ENCODE results near the gene SMG1.
"Not testable (repeated sequence)": the region's sequence is repeated elsewhere in the genome, so short reads cannot be mapped to it uniquely, and the experiment has no call there.

SMG1 gene

GRCh38 chr16:18877734-18878133 lies 48.5 kb downstream of the SMG1 start:
- not testable (repeated sequence) for H3K27me3 ChIP-seq (ENCODE audit: low read depth, low read length); H3K36me3 ChIP-seq (ENCODE audit: control insufficient read depth in 1 of 2, insufficient read depth in 2 of 2, low read length in 2 of 2); H3K27ac ChIP-seq (ENCODE audit: low read length); H3K4me3 ChIP-seq (ENCODE audit: low read depth in 1 of 2, low read length in 2 of 2); H3K4me1 ChIP-seq (ENCODE audit: control insufficient read depth in 1 of 2, insufficient read depth in 2 of 2, low read length in 2 of 2); H3K9me3 ChIP-seq (ENCODE audit: control insufficient read depth in 1 of 2, low read length in 2 of 2)

DNA sequence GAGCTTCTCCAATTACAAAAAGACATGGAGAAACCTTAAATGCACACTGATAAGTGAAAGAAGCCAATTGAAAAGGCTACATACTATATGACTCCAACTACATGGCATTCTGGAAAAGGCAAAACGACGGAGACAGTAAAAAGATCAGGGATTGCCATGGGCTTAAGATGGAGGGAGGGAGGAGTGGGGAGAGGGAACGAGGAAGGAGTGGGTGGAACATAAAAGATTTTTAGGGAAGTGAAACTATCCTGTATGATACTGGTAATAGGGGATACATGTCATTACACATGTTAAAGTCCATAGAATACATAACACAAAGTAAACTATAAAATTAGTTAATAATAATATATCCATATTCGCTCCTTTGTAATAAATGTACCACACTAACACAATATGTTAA lies 48.9 kb downstream of the SMG1 start:
- not testable (repeated sequence) for H3K27ac ChIP-seq (ENCODE audit: low read length); H3K27me3 ChIP-seq (ENCODE audit: low read depth, low read length); H3K9me3 ChIP-seq (ENCODE audit: control insufficient read depth in 1 of 2, low read length in 2 of 2); H3K4me3 ChIP-seq (ENCODE audit: low read depth in 1 of 2, low read length in 2 of 2); H3K4me1 ChIP-seq (ENCODE audit: control insufficient read depth in 1 of 2, insufficient read depth in 2 of 2, low read length in 2 of 2); H3K36me3 ChIP-seq (ENCODE audit: control insufficient read depth in 1 of 2, insufficient read depth in 2 of 2, low read length in 2 of 2)

DNA sequence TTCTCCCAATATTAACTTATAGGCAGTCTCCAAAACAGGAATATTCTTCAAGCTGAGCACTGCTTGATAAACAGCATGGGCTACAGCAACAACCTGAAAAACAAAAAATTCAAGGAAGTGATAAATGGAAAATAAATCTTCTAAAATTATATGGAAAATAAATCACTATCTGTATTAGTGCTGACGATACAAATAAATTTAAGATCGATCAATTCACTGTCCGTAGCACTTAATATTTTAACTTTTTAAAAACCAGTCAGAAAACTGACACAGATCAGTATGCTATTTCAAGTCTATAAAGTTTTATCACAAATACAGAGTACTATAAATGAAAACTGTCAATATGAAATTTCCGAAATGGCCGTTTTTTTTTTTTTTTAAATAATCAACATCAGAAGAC lies 49.9 kb downstream of the SMG1 start:
- not testable (repeated sequence) for H3K27ac ChIP-seq (ENCODE audit: low read length); H3K9me3 ChIP-seq (ENCODE audit: control insufficient read depth in 1 of 2, low read length in 2 of 2); H3K4me1 ChIP-seq (ENCODE audit: control insufficient read depth in 1 of 2, insufficient read depth in 2 of 2, low read length in 2 of 2); H3K36me3 ChIP-seq (ENCODE audit: control insufficient read depth in 1 of 2, insufficient read depth in 2 of 2, low read length in 2 of 2); H3K4me3 ChIP-seq (ENCODE audit: low read depth in 1 of 2, low read length in 2 of 2); H3K27me3 ChIP-seq (ENCODE audit: low read depth, low read length)

GRCh38 chr16:18869043-18869771 lies 57.0 kb downstream of the SMG1 start:
- H3K36me3 ChIP-seq (ENCODE audit: control insufficient read depth in 1 of 2, insufficient read depth in 2 of 2, low read length in 2 of 2); H3K27me3 ChIP-seq (ENCODE audit: low read depth, low read length); H3K27ac ChIP-seq (ENCODE audit: low read length); H3K4me3 ChIP-seq (ENCODE audit: low read depth in 1 of 2, low read length in 2 of 2); H3K4me1 ChIP-seq (ENCODE audit: control insufficient read depth in 1 of 2, insufficient read depth in 2 of 2, low read length in 2 of 2); H3K9me3 ChIP-seq (ENCODE audit: control insufficient read depth in 1 of 2, low read length in 2 of 2): not testable (repeated sequence)

- H3K4me3 ChIP-seq (ENCODE audit: low read depth in 1 of 2, low read length in 2 of 2); H3K27me3 ChIP-seq (ENCODE audit: low read depth, low read length); H3K27ac ChIP-seq (ENCODE audit: low read length); H3K9me3 ChIP-seq (ENCODE audit: control insufficient read depth in 1 of 2, low read length in 2 of 2); H3K4me1 ChIP-seq (ENCODE audit: control insufficient read depth in 1 of 2, insufficient read depth in 2 of 2, low read length in 2 of 2): not testable (repeated sequence)
- peaks cover 0 to 11% of the 10 kb centered on the region in 2 donors for H3K36me3 ChIP-seq (ENCODE audit: control insufficient read depth in 1 of 2, insufficient read depth in 2 of 2, low read length in 2 of 2)
These were observed 59.9 kb downstream of the SMG1 start for GRCh38 chr16:18866277-18866823.

DNA sequence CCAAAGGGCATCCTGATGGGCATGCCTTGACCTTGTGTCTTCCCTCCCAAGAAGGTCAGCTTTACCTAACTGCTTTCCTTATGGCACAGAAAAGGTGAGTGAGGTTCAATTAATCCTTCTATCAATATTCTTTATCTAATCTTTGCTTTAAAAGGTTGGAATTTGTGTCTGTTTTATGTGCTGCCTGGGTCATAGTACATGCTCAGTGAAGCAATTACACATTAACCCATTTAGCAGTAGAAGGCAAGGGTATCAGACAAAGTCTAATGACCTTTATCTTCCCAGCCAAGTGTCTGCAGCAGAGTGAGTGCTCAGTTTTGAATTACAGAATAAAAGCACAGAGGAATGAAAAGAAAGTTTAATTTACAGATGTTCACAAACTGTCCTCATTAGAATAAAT lies 63.3 kb downstream of the SMG1 start:
- H3K27ac ChIP-seq (ENCODE audit: low read length); H3K27me3 ChIP-seq (ENCODE audit: low read depth, low read length); H3K4me3 ChIP-seq (ENCODE audit: low read depth in 1 of 2, low read length in 2 of 2); H3K36me3 ChIP-seq (ENCODE audit: control insufficient read depth in 1 of 2, insufficient read depth in 2 of 2, low read length in 2 of 2); H3K4me1 ChIP-seq (ENCODE audit: control insufficient read depth in 1 of 2, insufficient read depth in 2 of 2, low read length in 2 of 2); H3K9me3 ChIP-seq (ENCODE audit: control insufficient read depth in 1 of 2, low read length in 2 of 2): not testable (repeated sequence)

GRCh38 chr16:18855196-18855595 lies 71.0 kb downstream of the SMG1 start:
- peaks cover 32 to 46% of the 10 kb centered on the region in 2 donors for H3K36me3 ChIP-seq (ENCODE audit: control insufficient read depth in 1 of 2, insufficient read depth in 2 of 2, low read length in 2 of 2)

GRCh38 chr16:18853694-18854093 lies 72.5 kb downstream of the SMG1 start:
- H3K4me3 ChIP-seq (ENCODE audit: low read depth in 1 of 2, low read length in 2 of 2), result no peak overlapping the region
- no peaks in the 10 kb centered on the region for H3K9me3 ChIP-seq (ENCODE audit: control insufficient read depth in 1 of 2, low read length in 2 of 2)
- H3K36me3 ChIP-seq (ENCODE audit: control insufficient read depth in 1 of 2, insufficient read depth in 2 of 2, low read length in 2 of 2), result peaks cover 45 to 61% of the 10 kb centered on the region in 2 donors

More at GRCh38 chr16:18855196-18855595, 71.0 kb downstream of the SMG1 start:
- Histone ChIP-seq H3K4me3 (ENCODE audit: low read depth in 1 of 2, low read length in 2 of 2) (no peak overlapping the region), H3K9me3 (ENCODE audit: control insufficient read depth in 1 of 2, low read length in 2 of 2) (no peaks in the 10 kb centered on the region), H3K27ac (ENCODE audit: low read length) (no peak overlapping the region), H3K4me1 (ENCODE audit: control insufficient read depth in 1 of 2, insufficient read depth in 2 of 2, low read length in 2 of 2) (no peaks in the 10 kb centered on the region), H3K27me3 (ENCODE audit: low read depth, low read length) (no peaks in the 10 kb centered on the region)

DNA sequence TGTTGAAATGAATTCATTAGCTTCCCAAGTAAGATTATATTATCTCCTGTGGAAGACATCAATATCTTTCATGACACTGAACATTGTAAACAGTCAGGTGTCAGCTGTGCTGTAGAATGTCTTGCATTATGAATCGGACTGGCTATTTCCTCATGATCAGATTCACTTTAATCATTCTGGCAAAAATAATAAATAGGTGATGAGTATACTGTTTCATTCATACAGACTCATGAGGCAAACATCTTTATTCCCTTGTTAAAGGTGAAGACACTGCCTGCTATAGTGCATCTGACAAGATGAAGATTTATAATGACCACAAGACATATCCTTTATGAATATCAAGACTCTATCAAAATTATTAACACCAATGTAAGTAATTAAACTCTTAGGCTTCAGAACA lies 73.6 kb downstream of the SMG1 start:
- H3K4me1 ChIP-seq (ENCODE audit: control insufficient read depth in 1 of 2, insufficient read depth in 2 of 2, low read length in 2 of 2), result no peaks in the 10 kb centered on the region
- no peaks in the 10 kb centered on the region for H3K27me3 ChIP-seq (ENCODE audit: low read depth, low read length)
- peaks cover 54 to 67% of the 10 kb centered on the region in 2 donors for H3K36me3 ChIP-seq (ENCODE audit: control insufficient read depth in 1 of 2, insufficient read depth in 2 of 2, low read length in 2 of 2)
- H3K9me3 ChIP-seq (ENCODE audit: control insufficient read depth in 1 of 2, low read length in 2 of 2), result no peaks in the 10 kb centered on the region
- no peak overlapping the region for H3K27ac ChIP-seq (ENCODE audit: low read length)
- H3K4me3 ChIP-seq (ENCODE audit: low read depth in 1 of 2, low read length in 2 of 2), result no peak overlapping the region

More at GRCh38 chr16:18853694-18854093, 72.5 kb downstream of the SMG1 start:
- Histone ChIP-seq H3K4me1 (ENCODE audit: control insufficient read depth in 1 of 2, insufficient read depth in 2 of 2, low read length in 2 of 2) (no peaks in the 10 kb centered on the region), H3K27ac (ENCODE audit: low read length) (no peak overlapping the region), H3K27me3 (ENCODE audit: low read depth, low read length) (no peaks in the 10 kb centered on the region)

DNA sequence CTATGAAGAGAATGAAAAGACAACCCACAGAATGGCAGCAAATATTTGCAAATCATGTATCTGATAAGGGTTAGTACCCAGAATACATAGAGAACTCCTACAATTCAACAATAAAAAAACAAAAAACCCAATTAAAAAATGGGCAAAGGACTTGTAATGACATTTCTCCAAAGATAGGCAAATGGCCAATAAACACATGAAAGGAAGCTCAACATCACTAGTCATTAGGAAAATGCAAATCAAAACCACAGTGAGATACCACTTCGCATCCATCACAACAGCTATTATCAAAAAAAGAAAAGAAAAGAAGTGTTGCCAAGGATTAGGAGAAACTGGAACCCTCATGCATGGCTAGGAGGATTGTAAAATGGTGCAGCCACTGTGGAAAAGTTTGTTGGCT lies 79.8 kb downstream of the SMG1 start:
- H3K27ac ChIP-seq (ENCODE audit: low read length), result no peak overlapping the region
- peaks cover 75 to 82% of the 10 kb centered on the region in 2 donors for H3K36me3 ChIP-seq (ENCODE audit: control insufficient read depth in 1 of 2, insufficient read depth in 2 of 2, low read length in 2 of 2)
- H3K4me3 ChIP-seq (ENCODE audit: low read depth in 1 of 2, low read length in 2 of 2), result no peak overlapping the region
- H3K9me3 ChIP-seq (ENCODE audit: control insufficient read depth in 1 of 2, low read length in 2 of 2), result no peaks in the 10 kb centered on the region
- no peaks in the 10 kb centered on the region for H3K4me1 ChIP-seq (ENCODE audit: control insufficient read depth in 1 of 2, insufficient read depth in 2 of 2, low read length in 2 of 2)
- no peaks in the 10 kb centered on the region for H3K27me3 ChIP-seq (ENCODE audit: low read depth, low read length)

- Histone ChIP-seq H3K4me3 (ENCODE audit: low read depth in 1 of 2, low read length in 2 of 2) (no peak overlapping the region), H3K27me3 (ENCODE audit: low read depth, low read length) (no peaks in the 10 kb centered on the region), H3K9me3 (ENCODE audit: control insufficient read depth in 1 of 2, low read length in 2 of 2) (no peaks in the 10 kb centered on the region), H3K27ac (ENCODE audit: low read length) (no peak overlapping the region), H3K36me3 (ENCODE audit: control insufficient read depth in 1 of 2, insufficient read depth in 2 of 2, low read length in 2 of 2) (peaks cover 67 to 75% of the 10 kb centered on the region in 2 donors), H3K4me1 (ENCODE audit: control insufficient read depth in 1 of 2, insufficient read depth in 2 of 2, low read length in 2 of 2) (no peaks in the 10 kb centered on the region)
These were observed 83.6 kb downstream of the SMG1 start for GRCh38 chr16:18842565-18842964.

Measured in muscle layer of duodenum (tissue), 2 donors.